ENCODE data around the gene PITPNC1.

- TF ChIP-seq CTCF (IDR thresholded peaks at IDR 0.05) (no peak), EP300 (IDR thresholded peaks at IDR 0.05) (no peak), POLR2A (IDR thresholded peaks at IDR 0.05; ENCODE audit: low read depth) (no peak)
Measured at GRCh38 chr17:67459985-67460384, 82.9 kb downstream of the PITPNC1 start.

Data from esophagus muscularis mucosa (tissue), 4 donors.